Germinal center (tissue), 1 donor: Measurements from ENCODE around the gene CNPY2.
A peak's percentile ranks its signal among the peaks of the same experiment; 100 is the strongest.
"Not testable (repeated sequence)": the region's sequence is repeated elsewhere in the genome, so short reads cannot be mapped to it uniquely, and the experiment has no call there.

ENCODE experiments used
- DNase-seq: peaks from one replicate; pipeline ENCODE4 v3.0.0; 2012; ENCODE audit warnings: mixed read lengths, low spot score

The CNPY2 gene

GRCh38 chr12:56297400-56297799, 18.4 kb downstream of the CNPY2 start:
- DNase-seq = no peak

- DNase-seq = no peak
Measured at GRCh38 chr12:56296295-56296694, 19.5 kb downstream of the CNPY2 start.

- no peak for DNase-seq
Measured at GRCh38 chr12:56293795-56294194, 22.0 kb downstream of the CNPY2 start.

- no peak for DNase-seq
Measured at GRCh38 chr12:56288705-56289387, 26.9 kb downstream of the CNPY2 start.

GRCh38 chr12:56286044-56286830, 29.6 kb downstream of the CNPY2 start:
- no peak for DNase-seq

GRCh38 chr12:56284263-56284662, 31.5 kb downstream of the CNPY2 start:
- DNase-seq = not testable (repeated sequence)

- no peak for DNase-seq
Measured at GRCh38 chr12:56282579-56282978, 33.2 kb downstream of the CNPY2 start.

GRCh38 chr12:56282030-56282429, 33.8 kb downstream of the CNPY2 start:
- no peak for DNase-seq

GRCh38 chr12:56280849-56281248, 34.9 kb downstream of the CNPY2 start:
- DNase-seq = no peak

- DNase-seq = no peak
Measured at GRCh38 chr12:56278905-56279304, 36.9 kb downstream of the CNPY2 start.

- DNase-seq = no peak
Measured at GRCh38 chr12:56274299-56274698, 41.5 kb downstream of the CNPY2 start.

GRCh38 chr12:56272468-56272867, 43.3 kb downstream of the CNPY2 start:
- not testable (repeated sequence) for DNase-seq

GRCh38 chr12:56271031-56271430, 44.8 kb downstream of the CNPY2 start:
- peak; percentile 26 for DNase-seq

- DNase-seq = no peak
Measured at GRCh38 chr12:56267443-56268071, 48.2 kb downstream of the CNPY2 start.

GRCh38 chr12:56266693-56267442, 48.9 kb downstream of the CNPY2 start, which contains the start of gene COQ10A:
Gene COQ10A, plus strand, starts transcription at chr12:56266942. Its CDS starts 177 bp downstream, at chr12:56267119.
- DNase-seq = peak; percentile 97

- not testable (repeated sequence) for DNase-seq
Measured at GRCh38 chr12:56266068-56266692, 49.6 kb downstream of the CNPY2 start.

GRCh38 chr12:56262955-56263354, 52.8 kb downstream of the CNPY2 start:
- not testable (repeated sequence) for DNase-seq

GRCh38 chr12:56261503-56262232, 54.1 kb downstream of the CNPY2 start:
- no peak for DNase-seq

GRCh38 chr12:56260921-56261320, 54.9 kb downstream of the CNPY2 start:
- DNase-seq = no peak

GRCh38 chr12:56260380-56260779, 55.4 kb downstream of the CNPY2 start:
- no peak for DNase-seq
